A549 (cell line): ENCODE measurements around the gene SHE. TPM values are rescaled to one million over a fixed set of nuclear protein-coding genes. Genes with fewer than 3 reads are reported as not detected.
A peak's percentile ranks its signal among the peaks of the same experiment; 100 is the strongest.
"Not testable (repeated sequence)": the region's sequence is repeated elsewhere in the genome, so short reads cannot be mapped to it uniquely, and the experiment has no call there.

Experiments
- ATAC-seq, 2 experiments: fragments of 200-7000 bp in 1 of 2; fragments of >200 bp in 1 of 2; cut with Nextera tagmentation in 1 of 2; cut with Tn5 transposase in 1 of 2; 3 replicates each; pipeline versions ENCODE4 v1.8.0 to v1.9.1; 2018 to 2020; ENCODE audit warnings: mild to moderate bottlenecking in 1 of 2, moderate library complexity in 1 of 2
- CTCF ChIA-PET: fragments of 300-600 bp; sonication (Branson Sonifier 250); formaldehyde crosslinking; extraction: SDS; loops from one replicate; lab custom pipeline; 2021; ENCODE audit warnings: antibody characterized with exemption, inconsistent platforms; lab: Yijun Ruan, JAX
- POLR2A ChIA-PET: fragments of 350-600 bp; formaldehyde crosslinking; extraction: SDS; loops from one replicate; lab custom pipeline; 2021; ENCODE audit warnings: antibody characterized with exemption, inconsistent platforms; lab: Yijun Ruan, JAX
- DNase-seq, 2 experiments: peaks; one replicate each; pipeline versions ENCODE4 v3.0.0 to v3.0.0-alpha.2; 2011 to 2016; ENCODE audit warnings: low read depth in 1 of 2, low spot score in 1 of 2
- FAIRE-seq: peaks from 2 replicates; lab custom pipeline; 2011; peaks lifted over from hg19 to GRCh38; lab: Jason Lieb, UNC
- H3K27ac ChIP-seq, 2 experiments: fragments of >200 bp; sonication (Bioruptor Twin); formaldehyde crosslinking; 3 replicates each; pipeline ENCODE4 v1.5.1; 2016 to 2017
- H3K4me1 ChIP-seq: fragments of >200 bp; sonication (Bioruptor Twin); formaldehyde crosslinking; 3 replicates; pipeline ENCODE4 v1.6.1; 2016
- H3K4me2 ChIP-seq: fragments of >200 bp; sonication (Bioruptor Twin); formaldehyde crosslinking; 3 replicates; pipeline ENCODE4 v1.6.1; 2016
- H3K4me3 ChIP-seq: fragments of >200 bp; sonication (Bioruptor Twin); formaldehyde crosslinking; 3 replicates; pipeline ENCODE4 v1.5.1; 2016
- H3K9me3 ChIP-seq: fragments of >200 bp; sonication (Bioruptor Twin); formaldehyde crosslinking; 3 replicates; pipeline ENCODE4 v1.6.1; 2016
- CBX8 ChIP-seq: fragments of 200-600 bp; sonication (generic); IDR thresholded peaks from 2 replicates; pipeline ENCODE4 v1.6.1; 2016
- CTCF ChIP-seq: fragments of >200 bp; sonication (Bioruptor Twin); formaldehyde crosslinking; IDR thresholded peaks from 3 replicates; pipeline ENCODE4 v1.5.1; 2016
- EHF ChIP-seq: fragments of 250-450 bp; sonication (Bioruptor Pico); IDR thresholded peaks from 2 replicates; pipeline ENCODE4 v1.5.0; 2020; ENCODE audit warnings: mild to moderate bottlenecking
- EHMT2 ChIP-seq: fragments of 200-600 bp; sonication (generic); IDR thresholded peaks from 2 replicates; pipeline ENCODE4 v1.6.1; 2016; ENCODE audit warnings: antibody characterized with exemption, low read depth, mild to moderate bottlenecking, moderate library complexity
- ELK1 ChIP-seq: fragments of 150-350 bp; IDR thresholded peaks from 2 replicates; pipeline ENCODE4 v1.6.1; 2014; ENCODE audit warnings: low read depth, mild to moderate bottlenecking, low read length
- GATA3 ChIP-seq: IDR thresholded peaks from 2 replicates; pipeline ENCODE4 v1.6.1; 2012; ENCODE audit warnings: borderline replicate concordance
- HOXA7 ChIP-seq: fragments of 250-450 bp; sonication (Bioruptor Pico); IDR thresholded peaks from 2 replicates; pipeline ENCODE4 v1.5.0; 2020; ENCODE audit warnings: mild to moderate bottlenecking, moderate library complexity
- HOXB13 ChIP-seq: fragments of 250-450 bp; sonication (Bioruptor Pico); IDR thresholded peaks from 2 replicates; pipeline ENCODE4 v1.5.0; 2020; ENCODE audit warnings: low read depth, mild to moderate bottlenecking, moderate library complexity
- HOXB5 ChIP-seq: fragments of 250-450 bp; sonication (Bioruptor Pico); IDR thresholded peaks from 2 replicates; pipeline ENCODE4 v1.5.0; 2020; ENCODE audit warnings: mild to moderate bottlenecking, moderate library complexity
- KDM1A ChIP-seq: fragments of 200-600 bp; sonication (generic); IDR thresholded peaks from 2 replicates; pipeline ENCODE4 v1.6.1; 2016; ENCODE audit warnings: low read depth, mild to moderate bottlenecking
- KDM5A ChIP-seq: fragments of 200-600 bp; sonication (generic); IDR thresholded peaks from 2 replicates; pipeline ENCODE4 v1.6.1; 2016; ENCODE audit warnings: antibody characterized with exemption, mild to moderate bottlenecking
- MAX ChIP-seq: IDR thresholded peaks from 2 replicates; pipeline ENCODE4 v1.6.1; 2012
- MAZ ChIP-seq: fragments of 150-350 bp; IDR thresholded peaks from 2 replicates; pipeline ENCODE4 v1.6.1; 2014; ENCODE audit warnings: antibody characterized with exemption, low read depth, low read length, borderline replicate concordance
- NFE2L2 ChIP-seq: fragments of 150-350 bp; conservative IDR thresholded peaks from 2 replicates; pipeline ENCODE4 v1.6.1; 2014; ENCODE audit warnings: low read length
- NPAS2 ChIP-seq: fragments of 250-450 bp; sonication (Bioruptor Pico); IDR thresholded peaks from 2 replicates; pipeline ENCODE4 v1.8.0; 2022; ENCODE audit warnings: mild to moderate bottlenecking, moderate library complexity, borderline replicate concordance
- PBX3 ChIP-seq: IDR thresholded peaks from 2 replicates; pipeline ENCODE4 v1.6.1; 2012
- POLR2AphosphoS2 ChIP-seq: conservative IDR thresholded peaks from 2 replicates; pipeline ENCODE4 v1.6.1; 2012; ENCODE audit warnings: low read length, improper control_type of control experiment, inconsistent platforms
- RAD21 ChIP-seq, 2 experiments: fragments of >200 bp in 1 of 2; sonication (Bioruptor Twin) in 1 of 2; formaldehyde crosslinking in 1 of 2; IDR thresholded peaks in 1 of 2; conservative IDR thresholded peaks in 1 of 2; 2 replicates in 1 of 2; 3 replicates in 1 of 2; pipeline ENCODE4 v1.6.1; 2012 to 2018; ENCODE audit warnings: inconsistent platforms in 1 of 2
- RCOR1 ChIP-seq: fragments of 150-350 bp; IDR thresholded peaks from 2 replicates; pipeline ENCODE4 v1.6.1; 2014; ENCODE audit warnings: antibody characterized with exemption, low read length, low read depth
- RNF2 ChIP-seq: fragments of 200-600 bp; sonication (generic); IDR thresholded peaks from 2 replicates; pipeline ENCODE4 v1.6.1; 2016; ENCODE audit warnings: low read depth, mild to moderate bottlenecking, antibody characterized with exemption, moderate library complexity, borderline replicate concordance
- SMC3 ChIP-seq: fragments of >200 bp; sonication (Bioruptor Twin); formaldehyde crosslinking; IDR thresholded peaks from 3 replicates; pipeline ENCODE4 v1.6.1; 2018; ENCODE audit warnings: inconsistent platforms
- TP53 ChIP-seq: fragments of 250-450 bp; sonication (Bioruptor Pico); IDR thresholded peaks from 2 replicates; pipeline ENCODE4 v1.5.0; 2021; ENCODE audit warnings: mild to moderate bottlenecking, moderate library complexity
- ZFP36 ChIP-seq: fragments of 450-650 bp; IDR thresholded peaks from 2 replicates; pipeline ENCODE4 v1.6.1; 2014; ENCODE audit warnings: borderline replicate concordance; ENCODE audit not compliant: partially characterized antibody
- ZNF302 ChIP-seq: fragments of 250-450 bp; sonication (Bioruptor Pico); IDR thresholded peaks from 2 replicates; pipeline ENCODE4 v1.9.0; 2021; ENCODE audit warnings: inconsistent platforms, mild to moderate bottlenecking, moderate library complexity
- ZSCAN20 ChIP-seq: fragments of 250-450 bp; sonication (Bioruptor Pico); IDR thresholded peaks from 2 replicates; pipeline ENCODE4 v1.8.0; 2022; ENCODE audit warnings: mild to moderate bottlenecking, moderate library complexity
- WGBS: methylation state at CpG from one replicate; pipeline ENCODE4 v1.1.6; 2017; ENCODE audit errors: missing lambda C conversion rate; 5-methylcytosine and 5-hydroxymethylcytosine counted together
- polyA plus RNA-seq, 4 experiments: library from polyadenylated mRNA; depleted of rRNA in 3 of 4; stranded (reverse); fragments of >200 nt; fragmentation: RNase III in 1 of 4; extraction: RNeasy Plus Mini Kit Qiagen cat#74134 plus additional on column Dnase treatment in 1 of 4; gene quantifications; 2 replicates in 3 of 4; 3 replicates in 1 of 4; pipeline ENCODE4 v1.2.3, GENCODE V29; 2011 to 2017

The SHE gene
- polyA plus RNA-seq, 2 of the 4 experiments (the other 2 are of a cell fraction) = 0.03 TPM; not detected in 1

GRCh38 chr1:154533952-154534844 is 32.0 kb upstream of the SHE start:
- FAIRE-seq (no peak), DNase-seq (peak; percentile 77), ATAC-seq (peak; percentile 86 to 89)
- no peak overlapping the region for H3K4me3 ChIP-seq
- no peak overlapping the region for H3K4me2 ChIP-seq
- CTCF ChIA-PET = interaction anchor here (0.6 to 5.9 kb wide), 23 partner anchors 8 to 551 kb away, joined by 3 to 78 read pairs (median 4); no protein-coding TSS in a partner anchor
- TF ChIP-seq SMC3 (peak; percentile 76), MAZ (no peak), CTCF (peak; percentile 76), RAD21 (conservative IDR thresholded peaks at IDR 0.05 in 1 of 2, IDR thresholded peaks at IDR 0.05 in 1 of 2) (peak; percentile 69 to 72)
- H3K9me3 ChIP-seq = no peaks in the 10 kb centered on the region
- POLR2A ChIA-PET = no interaction called here
- WGBS = 23% methylated on average over 11 of the region's 11 CpGs
- H3K4me1 ChIP-seq = no peaks in the 10 kb centered on the region
- no peak overlapping the region for H3K27ac ChIP-seq

GRCh38 chr1:154531950-154532349 is 29.7 kb upstream of the SHE start:
- H3K9me3 ChIP-seq, ATAC-seq, H3K4me1 ChIP-seq, H3K27ac ChIP-seq, H3K4me3 ChIP-seq, FAIRE-seq, POLR2A ChIA-PET, H3K4me2 ChIP-seq, DNase-seq: not testable (repeated sequence)
- CTCF ChIA-PET = interaction anchor here (1.1 to 2.0 kb wide), 5 partner anchors 14 to 21 kb away, joined by 3 to 6 read pairs (median 4); no protein-coding TSS in a partner anchor
- 70% methylated on average over 6 of the region's 13 CpGs for WGBS

- ChIA-PET POLR2A (no interaction called here), CTCF (interaction anchor here (1.0 to 1.6 kb wide), 2 partner anchors 17 to 27 kb away, joined by 3 to 8 read pairs; no protein-coding TSS in a partner anchor)
Observed at GRCh38 chr1:154529308-154529707, 27.1 kb upstream of the SHE start.

GRCh38 chr1:154527192-154527591 is 25.0 kb upstream of the SHE start:
- no peak for DNase-seq
- Histone ChIP-seq H3K4me1 (no peaks in the 10 kb centered on the region), H3K4me3 (no peak overlapping the region), H3K9me3 (no peaks in the 10 kb centered on the region), H3K27ac (no peak overlapping the region), H3K4me2 (no peak overlapping the region)
- ATAC-seq = no peak
- POLR2A ChIA-PET = no interaction called here
- no peak for FAIRE-seq
- WGBS = 73% methylated on average over 6 of the region's 6 CpGs
- CTCF ChIA-PET = no interaction called here
- TF ChIP-seq ZFP36 = no peak
- TF ChIP-seq NPAS2 (CRISPR knock-in tag) = no peak
- TF ChIP-seq HOXA7 (CRISPR knock-in tag) = no peak
- no peak for TF ChIP-seq GATA3
- TF ChIP-seq POLR2AphosphoS2 = no peak
- no peak for TF ChIP-seq EHMT2
- TF ChIP-seq KDM5A = no peak
- TF ChIP-seq ZSCAN20 (CRISPR knock-in tag) = no peak
- no peak for TF ChIP-seq HOXB13
- no peak for TF ChIP-seq EHF
- no peak for TF ChIP-seq ZNF302 (CRISPR knock-in tag)
- no peak for TF ChIP-seq ELK1
- no peak for TF ChIP-seq RNF2
- TF ChIP-seq RCOR1 = no peak
- no peak for TF ChIP-seq NFE2L2

More at GRCh38 chr1:154529308-154529707, 27.1 kb upstream of the SHE start:
- Histone ChIP-seq H3K9me3 (no peaks in the 10 kb centered on the region), H3K4me1 (no peaks in the 10 kb centered on the region), H3K4me3 (no peak overlapping the region), H3K27ac (no peak overlapping the region), H3K4me2 (no peak overlapping the region)
- ATAC-seq (no peak), DNase-seq (no peak), FAIRE-seq (no peak)
- WGBS = 72% methylated on average over 6 of the region's 6 CpGs
- TF ChIP-seq PBX3 (no peak), KDM1A (no peak), HOXA7 (CRISPR knock-in tag) (no peak), ZSCAN20 (CRISPR knock-in tag) (no peak), SMC3 (no peak), MAX (no peak), CBX8 (no peak), TP53 (CRISPR knock-in tag) (no peak), HOXB5 (CRISPR knock-in tag) (no peak)
